Lower leg skin (tissue), 4 donors: ENCODE measurements around the gene PGPEP1. TPM values are rescaled to one million over a fixed set of nuclear protein-coding genes. Genes with fewer than 3 reads are reported as not detected.
"Not testable (repeated sequence)": the region's sequence is repeated elsewhere in the genome, so short reads cannot be mapped to it uniquely, and the experiment has no call there.

Source experiments
- DNase-seq, 2 donors: peaks; one replicate each; pipeline ENCODE4 v3.0.0-alpha.2; 2019; ENCODE audit warnings: low spot score in 2 of 2
- H3K4me3 ChIP-seq: fragments of 200-600 bp; sonication (generic); 2 replicates; pipeline ENCODE4 v1.5.1; 2017; ENCODE audit warnings: mild to moderate bottlenecking, low read depth; ENCODE audit not compliant: poor library complexity, severe bottlenecking
- CTCF ChIP-seq, 3 donors: fragments of 450-650 bp; IDR thresholded peaks; one replicate each; pipeline ENCODE4 v1.5.1; 2016; ENCODE audit warnings: antibody characterized with exemption in 3 of 3, mild to moderate bottlenecking in 3 of 3, moderate library complexity in 2 of 3
- POLR2A ChIP-seq, 2 donors: fragments of 450-650 bp; IDR thresholded peaks; one replicate each; pipeline ENCODE4 v1.6.1; 2016 to 2017; ENCODE audit warnings: antibody characterized with exemption in 2 of 2, mild to moderate bottlenecking in 1 of 2, moderate library complexity in 1 of 2
- WGBS, 2 donors: methylation state at CpG; one replicate each; pipeline ENCODE4 v1.1.5; 2018; 5-methylcytosine and 5-hydroxymethylcytosine counted together
- intact Hi-C: fragments of 100-400 bp; cut with DNase I; formaldehyde crosslinking; loops from one replicate; pipeline ENCODE4 v1.15.0; 2023; ENCODE audit warnings: low total_unique reads
- total RNA-seq, 4 donors: library from RNA; depleted of rRNA; stranded (reverse); fragments of >200 nt; gene quantifications; one replicate each; pipeline ENCODE4 v1.1.0, GENCODE V29; 2016

PGPEP1 gene
- total RNA-seq, 4 donors from 2014 or later = 2.4 to 7.1 (median 4.8) TPM

- DNase-seq = no peak
- intact Hi-C loops = loop anchor here (2.0 kb wide), 1 partner anchor 42 kb away; the partner anchor contains the start of gene JUND
- TF ChIP-seq POLR2A (IDR thresholded peaks at IDR 0.05) (no peak), CTCF (IDR thresholded peaks at IDR 0.05) (no peak)
- 2 to 3% methylated on average over 7 of the region's 7 CpGs for WGBS, 2 donors
- peak overlapping the region; percentile 49 for H3K4me3 ChIP-seq
These were observed 18.1 kb upstream of the PGPEP1 start for GRCh38 chr19:18322318-18322758.

GRCh38 chr19:18322759-18323460, 17.5 kb upstream of the PGPEP1 start, which contains the start of gene LSM4:
TSS of gene LSM4 (minus strand) at chr19:18323076. CDS start at chr19:18323020, 56 bp downstream.
- H3K4me3 ChIP-seq = peak within 1 kb of the TSS; percentile 49
- intact Hi-C loops = loop anchor here (2.0 kb wide), 1 partner anchor 42 kb away; the partner anchor contains the start of gene JUND
- peak; percentile 97 to 100 for DNase-seq
- WGBS, 2 donors = 0% methylated on average over 50 to 55 of the region's 75 CpGs
- TF ChIP-seq POLR2A (IDR thresholded peaks at IDR 0.05) = no peak
- no peak for TF ChIP-seq CTCF (IDR thresholded peaks at IDR 0.05)

- intact Hi-C loops, DNase-seq, H3K4me3 ChIP-seq: not testable (repeated sequence)
- WGBS, 2 donors = 45 to 51% methylated on average over 6 of the region's 6 CpGs
These were observed 16.0 kb upstream of the PGPEP1 start for GRCh38 chr19:18324373-18324731.

GRCh38 chr19:18326772-18327171, 13.6 kb upstream of the PGPEP1 start:
- no peak overlapping the region for H3K4me3 ChIP-seq
- intact Hi-C loops = no loop called here
- no peak for DNase-seq
- TF ChIP-seq POLR2A (IDR thresholded peaks at IDR 0.05) (no peak), CTCF (IDR thresholded peaks at IDR 0.05) (no peak)
- 90 to 98% methylated on average over 5 of the region's 5 CpGs for WGBS, 2 donors

GRCh38 chr19:18328340-18329034, 11.9 kb upstream of the PGPEP1 start:
- peak; percentile 97 for DNase-seq
- H3K4me3 ChIP-seq = no peak overlapping the region
- WGBS, 2 donors = 2 to 4% methylated on average over 9 of the region's 9 CpGs
- TF ChIP-seq CTCF (IDR thresholded peaks at IDR 0.05) (peak in 2 of 3 donors; percentile 91 to 97), POLR2A (IDR thresholded peaks at IDR 0.05) (no peak)
- intact Hi-C loops = no loop called here

- no peak for DNase-seq
- no peak overlapping the region for H3K4me3 ChIP-seq
- intact Hi-C loops = no loop called here
- TF ChIP-seq CTCF (IDR thresholded peaks at IDR 0.05) (no peak), POLR2A (IDR thresholded peaks at IDR 0.05) (no peak)
- WGBS, 2 donors = 52 to 54% methylated on average over 6 of the region's 6 CpGs
These were observed 11.4 kb upstream of the PGPEP1 start for GRCh38 chr19:18329035-18329376.
